Skeletal muscle tissue (tissue), 5 donors: ENCODE data around the gene IL13RA1. TPM values are rescaled to one million over a fixed set of nuclear protein-coding genes. Genes with fewer than 3 reads are reported as not detected.
"Not testable (repeated sequence)": the region's sequence is repeated elsewhere in the genome, so short reads cannot be mapped to it uniquely, and the experiment has no call there.

Experiments used
- H3K27ac ChIP-seq: one replicate; pipeline ENCODE4 v1.7.0; 2013; ENCODE audit warnings: mild to moderate bottlenecking, low read depth, low read length, inconsistent platforms
- H3K27me3 ChIP-seq, 3 donors: one replicate each; pipeline ENCODE4 v1.7.0; 2013; ENCODE audit warnings: low read length in 3 of 3; ENCODE audit not compliant: control insufficient read depth in 3 of 3, insufficient read depth in 3 of 3
- H3K36me3 ChIP-seq, 3 donors: one replicate each; pipeline ENCODE4 v1.7.0; 2013; ENCODE audit warnings: low read length in 3 of 3; ENCODE audit not compliant: control insufficient read depth in 3 of 3, insufficient read depth in 3 of 3
- H3K4me1 ChIP-seq, 3 donors: one replicate each; pipeline ENCODE4 v1.7.0; 2013; ENCODE audit warnings: low read length in 3 of 3, mild to moderate bottlenecking in 3 of 3; ENCODE audit not compliant: control insufficient read depth in 3 of 3, insufficient read depth in 3 of 3
- H3K4me3 ChIP-seq, 3 donors: one replicate each; pipeline ENCODE4 v1.7.0; 2013; ENCODE audit warnings: low read length in 3 of 3
- H3K9ac ChIP-seq, 3 donors: one replicate each; pipeline ENCODE4 v1.7.0; 2013; ENCODE audit warnings: low read length in 3 of 3, mild to moderate bottlenecking in 3 of 3, moderate library complexity in 2 of 3, low read depth in 1 of 3
- H3K9me3 ChIP-seq, 3 donors: one replicate each; pipeline ENCODE4 v1.7.0; 2013; ENCODE audit warnings: low read length in 3 of 3; ENCODE audit not compliant: control insufficient read depth in 3 of 3
- small RNA-seq: library from RNA; depleted of rRNA; stranded (forward); fragments of <200 nt; gene quantifications from one replicate; pipeline ENCODE3, GENCODE V24; 2014
- total RNA-seq: library from RNA; depleted of rRNA; stranded (reverse); fragments of >200 nt; gene quantifications from one replicate; pipeline ENCODE4 v1.2.3, GENCODE V29; 2014
- donor health status: Osteomylitis.

The IL13RA1 gene
- total RNA-seq, 1 donor from 2014 or later: 26.1 TPM

- H3K9me3 ChIP-seq, H3K9ac ChIP-seq, H3K4me3 ChIP-seq, H3K27me3 ChIP-seq, H3K4me1 ChIP-seq, H3K36me3 ChIP-seq, H3K27ac ChIP-seq: not testable (repeated sequence)
Measured at GRCh38 chrX:118817257-118817656, 89.9 kb downstream of the IL13RA1 start.

GRCh38 chrX:118823263-118824172 is 96.1 kb downstream of the IL13RA1 start, which contains the start of gene ZCCHC12:
TSS of gene ZCCHC12 (plus strand) at chrX:118823824. CDS start at chrX:118825245, 1,421 bp downstream.
- Histone ChIP-seq H3K4me3 (peak within 1 kb of the TSS; percentile 13 to 51 (median 43)), H3K36me3 (no peaks in the 10 kb centered on the region), H3K27me3 (peaks cover 18 to 50% (median 27%) of the 10 kb centered on the region in 3 donors), H3K4me1 (peaks cover 0 to 17% (median 5%) of the 10 kb centered on the region in 3 donors), H3K9ac (no peak within 1 kb of the TSS), H3K27ac (no peak within 1 kb of the TSS), H3K9me3 (no peaks in the 10 kb centered on the region)

GRCh38 chrX:118824173-118824730 is 96.8 kb downstream of the IL13RA1 start:
- H3K36me3 ChIP-seq: no peaks in the 10 kb centered on the region
- H3K4me3 ChIP-seq: peak overlapping the region in 2 of 3 donors; percentile 6 to 43
- H3K9ac ChIP-seq: no peak overlapping the region
- peaks cover 18 to 52% (median 27%) of the 10 kb centered on the region in 3 donors for H3K27me3 ChIP-seq
- H3K27ac ChIP-seq: no peak overlapping the region
- no peaks in the 10 kb centered on the region for H3K9me3 ChIP-seq
- peaks cover 0 to 17% (median 5%) of the 10 kb centered on the region in 3 donors for H3K4me1 ChIP-seq

- Histone ChIP-seq H3K27ac (no peak overlapping the region), H3K27me3 (peaks cover 18 to 52% (median 27%) of the 10 kb centered on the region in 3 donors), H3K36me3 (no peaks in the 10 kb centered on the region), H3K9ac (no peak overlapping the region), H3K9me3 (no peaks in the 10 kb centered on the region), H3K4me1 (peaks cover 0 to 17% (median 5%) of the 10 kb centered on the region in 3 donors), H3K4me3 (no peak overlapping the region)
Measured at GRCh38 chrX:118825227-118825626, 97.8 kb downstream of the IL13RA1 start.

- H3K9ac ChIP-seq: peak overlapping the region; percentile 65 to 74 (median 68)
- no peaks in the 10 kb centered on the region for H3K36me3 ChIP-seq
- peak overlapping the region; percentile 40 for H3K27ac ChIP-seq
Measured at GRCh38 chrX:118839334-118839958, 112.0 kb downstream of the IL13RA1 start.

More at GRCh38 chrX:118839334-118839958, 112.0 kb downstream of the IL13RA1 start:
- peak overlapping the region; percentile 65 to 75 (median 73) for H3K4me3 ChIP-seq
- H3K4me1 ChIP-seq: peaks cover 0 to 5% (median 0%) of the 10 kb centered on the region in 3 donors
- H3K9me3 ChIP-seq: no peaks in the 10 kb centered on the region
- no peaks in the 10 kb centered on the region for H3K27me3 ChIP-seq

Small RNAs within 50 kb of the gene (small RNA-seq; reads per million reads assigned to genes)
- gene RF00566: not detected

Other genes starting within 250 kb of the IL13RA1 start
- gene DOCK11, start 231.8 kb upstream of the IL13RA1 start, total RNA-seq: 22.4 TPM
- 1.0 TPM for gene ZCCHC12, start 96.2 kb downstream of the IL13RA1 start, total RNA-seq
- 3.7 TPM for gene LONRF3, start 247.0 kb downstream of the IL13RA1 start, total RNA-seq